HepG2 (cell line): ENCODE data around the gene ALX3. TPM values are rescaled to one million over a fixed set of nuclear protein-coding genes. Genes with fewer than 3 reads are reported as not detected.

Experiments used
- CBFB ChIP-seq: sonication (generic); formaldehyde crosslinking; IDR thresholded peaks from 2 replicates; pipeline ENCODE4 v1.4.0; 2020; ENCODE audit warnings: missing genetic modification reagents
- CCAR2 ChIP-seq: fragments of 200-400 bp; formaldehyde crosslinking; optimal IDR thresholded peaks from 2 replicates; pipeline ENCODE3; 2018; ENCODE audit warnings: low read depth, mild to moderate bottlenecking, low read length, moderate library complexity
- EED ChIP-seq: sonication (generic); formaldehyde crosslinking; IDR thresholded peaks from 2 replicates; pipeline ENCODE4 v1.5.0; 2020; ENCODE audit warnings: mild to moderate bottlenecking, missing genetic modification reagents
- FOXJ3 ChIP-seq: sonication (generic); formaldehyde crosslinking; IDR thresholded peaks from 2 replicates; pipeline ENCODE4 v1.4.0; 2020; ENCODE audit warnings: missing genetic modification reagents, mild to moderate bottlenecking, borderline replicate concordance
- HDAC1 ChIP-seq: sonication (generic); formaldehyde crosslinking; IDR thresholded peaks from 2 replicates; pipeline ENCODE4 v1.5.1; 2020; ENCODE audit warnings: mild to moderate bottlenecking, missing genetic modification reagents
- HIC2 ChIP-seq: sonication (generic); formaldehyde crosslinking; IDR thresholded peaks from 2 replicates; pipeline ENCODE4 v1.9.0; 2022; ENCODE audit warnings: low read depth, missing genetic modification reagents
- KLF6 ChIP-seq: IDR thresholded peaks from 2 replicates; pipeline ENCODE4 v1.8.0; 2016; ENCODE audit warnings: missing biosample characterization, missing genetic modification reagents
- ONECUT2 ChIP-seq: sonication (generic); formaldehyde crosslinking; IDR thresholded peaks from 2 replicates; pipeline ENCODE4 v1.4.0; 2020; ENCODE audit warnings: missing genetic modification reagents
- STAG1 ChIP-seq: sonication (generic); formaldehyde crosslinking; IDR thresholded peaks from 2 replicates; pipeline ENCODE4 v1.4.0; 2020; ENCODE audit warnings: missing genetic modification reagents
- ZKSCAN5 ChIP-seq: sonication (generic); formaldehyde crosslinking; IDR thresholded peaks from 2 replicates; pipeline ENCODE4 v1.5.1; 2020; ENCODE audit warnings: mild to moderate bottlenecking, missing genetic modification reagents
- ZNF350 ChIP-seq: sonication (generic); formaldehyde crosslinking; IDR thresholded peaks from 2 replicates; pipeline ENCODE4 v1.4.0; 2020; ENCODE audit warnings: mild to moderate bottlenecking, low read depth, missing genetic modification reagents, borderline replicate concordance
- ZNF761 ChIP-seq: sonication (generic); formaldehyde crosslinking; conservative IDR thresholded peaks from 2 replicates; pipeline ENCODE4 v1.4.0; 2020; ENCODE audit warnings: mild to moderate bottlenecking, missing genetic modification reagents
- ZNF776 ChIP-seq: sonication (generic); formaldehyde crosslinking; IDR thresholded peaks from 2 replicates; pipeline ENCODE4 v1.4.0; 2020; ENCODE audit warnings: mild to moderate bottlenecking, missing genetic modification reagents
- ZNF839 ChIP-seq: sonication (generic); formaldehyde crosslinking; IDR thresholded peaks from 2 replicates; pipeline ENCODE4 v1.4.0; 2020; ENCODE audit warnings: missing genetic modification reagents, mild to moderate bottlenecking, borderline replicate concordance
- ZSCAN25 ChIP-seq: sonication (generic); formaldehyde crosslinking; IDR thresholded peaks from 2 replicates; pipeline ENCODE4 v1.8.0; 2022; ENCODE audit warnings: mild to moderate bottlenecking, missing genetic modification reagents
- polyA plus RNA-seq, 8 experiments: library from polyadenylated mRNA; depleted of rRNA in 3 of 8; stranded (reverse) in 7 of 8; unstranded in 1 of 8; fragments of >200 nt; fragmentation: Illumina TruSeq in 4 of 8; extraction: Trizol in 4 of 8; gene quantifications; 2 replicates each; pipeline versions ENCODE4 v1.2.1 to v1.2.3, GENCODE V29; 2011 to 2016; ENCODE audit warnings: low read depth in 4 of 8, missing spikeins in 1 of 8, mixed read lengths in 1 of 8; ENCODE audit not compliant: insufficient read depth in 1 of 8
- total RNA-seq, 5 experiments: library from RNA; depleted of rRNA; stranded (reverse); fragments of >200 nt; fragmentation: Illumina TruSeq; extraction: Trizol; gene quantifications; 2 replicates each; pipeline ENCODE4 v1.2.3, GENCODE V29; 2016; ENCODE audit warnings: low read depth in 1 of 5
- TF ChIP-seq, protein P1 (sequence below): sonication (generic); formaldehyde crosslinking; IDR thresholded peaks from 2 replicates; pipeline ENCODE4 v1.8.1; 2023; ENCODE audit warnings: missing genetic modification reagents, inconsistent platforms, borderline replicate concordance
- TF ChIP-seq, protein P2 (sequence below): sonication (generic); formaldehyde crosslinking; IDR thresholded peaks from 2 replicates; pipeline ENCODE4 v1.9.0; 2021; ENCODE audit warnings: mild to moderate bottlenecking, missing genetic modification reagents
- TF ChIP-seq, protein P3 (sequence below): sonication (generic); formaldehyde crosslinking; conservative IDR thresholded peaks from 2 replicates; pipeline ENCODE4 v1.8.0; 2022; ENCODE audit warnings: mild to moderate bottlenecking, moderate library complexity, missing genetic modification reagents

ALX3 gene
- total and polyA plus RNA-seq, 2 of the 13 experiments (the other 11 are each of a cell fraction or from before 2014, with no cell fraction given) = not detected

DNA sequence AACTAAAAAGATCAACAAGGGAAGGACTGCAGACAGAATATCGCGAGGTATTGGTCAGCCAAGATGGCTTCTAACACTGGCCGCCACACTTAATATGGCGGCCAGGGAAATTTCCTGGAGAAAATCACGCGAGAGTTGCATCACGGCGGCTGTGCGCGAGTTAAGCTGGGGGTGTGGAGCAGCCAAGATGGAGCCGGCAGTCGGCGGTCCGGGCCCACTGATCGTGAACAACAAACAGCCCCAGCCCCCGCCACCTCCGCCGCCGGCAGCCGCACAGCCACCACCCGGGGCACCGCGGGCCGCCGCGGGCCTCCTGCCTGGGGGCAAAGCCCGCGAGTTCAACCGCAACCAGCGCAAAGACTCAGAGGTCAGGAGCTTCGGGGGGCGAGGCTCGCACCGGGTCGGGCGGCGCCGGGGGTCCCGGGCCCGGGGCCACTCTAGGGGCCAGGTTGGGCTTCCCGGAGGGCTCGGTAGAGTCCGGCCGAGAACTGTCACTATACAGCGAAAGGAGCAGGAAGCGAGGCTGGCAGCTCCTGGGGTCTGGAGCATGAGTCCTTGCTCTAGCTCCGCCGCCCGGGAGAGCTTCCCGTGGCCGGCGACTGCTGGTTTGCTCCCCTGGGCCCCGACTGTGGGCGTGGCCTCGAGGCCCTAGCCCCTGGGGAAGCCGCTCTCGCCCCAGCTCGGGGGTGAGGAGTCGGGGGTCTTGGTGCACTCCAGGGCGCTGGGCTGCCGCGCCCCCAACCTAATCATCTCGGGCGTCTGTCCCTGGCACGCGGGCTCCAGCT lies 35.8 kb downstream of the ALX3 start, which contains the start of gene STRIP1 (continued):
- no peak for TF ChIP-seq ZKSCAN5
- TF ChIP-seq, protein P1, sequence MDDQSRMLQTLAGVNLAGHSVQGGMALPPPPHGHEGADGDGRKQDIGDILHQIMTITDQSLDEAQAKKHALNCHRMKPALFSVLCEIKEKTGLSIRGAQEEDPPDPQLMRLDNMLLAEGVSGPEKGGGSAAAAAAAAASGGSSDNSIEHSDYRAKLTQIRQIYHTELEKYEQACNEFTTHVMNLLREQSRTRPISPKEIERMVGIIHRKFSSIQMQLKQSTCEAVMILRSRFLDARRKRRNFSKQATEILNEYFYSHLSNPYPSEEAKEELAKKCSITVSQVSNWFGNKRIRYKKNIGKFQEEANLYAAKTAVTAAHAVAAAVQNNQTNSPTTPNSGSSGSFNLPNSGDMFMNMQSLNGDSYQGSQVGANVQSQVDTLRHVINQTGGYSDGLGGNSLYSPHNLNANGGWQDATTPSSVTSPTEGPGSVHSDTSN (CRISPR knock-in tag) = no peak; the same call in 1 of the 2 replicates
- TF ChIP-seq ONECUT2 = no peak
- TF ChIP-seq ZNF761 (CRISPR knock-in tag) = no peak
- no peak; the same call in 1 of the 2 replicates for TF ChIP-seq ZNF350 (CRISPR knock-in tag)
- TF ChIP-seq HIC2 (CRISPR knock-in tag) = no peak
- no peak for TF ChIP-seq CBFB (CRISPR knock-in tag)
- TF ChIP-seq, protein P2, sequence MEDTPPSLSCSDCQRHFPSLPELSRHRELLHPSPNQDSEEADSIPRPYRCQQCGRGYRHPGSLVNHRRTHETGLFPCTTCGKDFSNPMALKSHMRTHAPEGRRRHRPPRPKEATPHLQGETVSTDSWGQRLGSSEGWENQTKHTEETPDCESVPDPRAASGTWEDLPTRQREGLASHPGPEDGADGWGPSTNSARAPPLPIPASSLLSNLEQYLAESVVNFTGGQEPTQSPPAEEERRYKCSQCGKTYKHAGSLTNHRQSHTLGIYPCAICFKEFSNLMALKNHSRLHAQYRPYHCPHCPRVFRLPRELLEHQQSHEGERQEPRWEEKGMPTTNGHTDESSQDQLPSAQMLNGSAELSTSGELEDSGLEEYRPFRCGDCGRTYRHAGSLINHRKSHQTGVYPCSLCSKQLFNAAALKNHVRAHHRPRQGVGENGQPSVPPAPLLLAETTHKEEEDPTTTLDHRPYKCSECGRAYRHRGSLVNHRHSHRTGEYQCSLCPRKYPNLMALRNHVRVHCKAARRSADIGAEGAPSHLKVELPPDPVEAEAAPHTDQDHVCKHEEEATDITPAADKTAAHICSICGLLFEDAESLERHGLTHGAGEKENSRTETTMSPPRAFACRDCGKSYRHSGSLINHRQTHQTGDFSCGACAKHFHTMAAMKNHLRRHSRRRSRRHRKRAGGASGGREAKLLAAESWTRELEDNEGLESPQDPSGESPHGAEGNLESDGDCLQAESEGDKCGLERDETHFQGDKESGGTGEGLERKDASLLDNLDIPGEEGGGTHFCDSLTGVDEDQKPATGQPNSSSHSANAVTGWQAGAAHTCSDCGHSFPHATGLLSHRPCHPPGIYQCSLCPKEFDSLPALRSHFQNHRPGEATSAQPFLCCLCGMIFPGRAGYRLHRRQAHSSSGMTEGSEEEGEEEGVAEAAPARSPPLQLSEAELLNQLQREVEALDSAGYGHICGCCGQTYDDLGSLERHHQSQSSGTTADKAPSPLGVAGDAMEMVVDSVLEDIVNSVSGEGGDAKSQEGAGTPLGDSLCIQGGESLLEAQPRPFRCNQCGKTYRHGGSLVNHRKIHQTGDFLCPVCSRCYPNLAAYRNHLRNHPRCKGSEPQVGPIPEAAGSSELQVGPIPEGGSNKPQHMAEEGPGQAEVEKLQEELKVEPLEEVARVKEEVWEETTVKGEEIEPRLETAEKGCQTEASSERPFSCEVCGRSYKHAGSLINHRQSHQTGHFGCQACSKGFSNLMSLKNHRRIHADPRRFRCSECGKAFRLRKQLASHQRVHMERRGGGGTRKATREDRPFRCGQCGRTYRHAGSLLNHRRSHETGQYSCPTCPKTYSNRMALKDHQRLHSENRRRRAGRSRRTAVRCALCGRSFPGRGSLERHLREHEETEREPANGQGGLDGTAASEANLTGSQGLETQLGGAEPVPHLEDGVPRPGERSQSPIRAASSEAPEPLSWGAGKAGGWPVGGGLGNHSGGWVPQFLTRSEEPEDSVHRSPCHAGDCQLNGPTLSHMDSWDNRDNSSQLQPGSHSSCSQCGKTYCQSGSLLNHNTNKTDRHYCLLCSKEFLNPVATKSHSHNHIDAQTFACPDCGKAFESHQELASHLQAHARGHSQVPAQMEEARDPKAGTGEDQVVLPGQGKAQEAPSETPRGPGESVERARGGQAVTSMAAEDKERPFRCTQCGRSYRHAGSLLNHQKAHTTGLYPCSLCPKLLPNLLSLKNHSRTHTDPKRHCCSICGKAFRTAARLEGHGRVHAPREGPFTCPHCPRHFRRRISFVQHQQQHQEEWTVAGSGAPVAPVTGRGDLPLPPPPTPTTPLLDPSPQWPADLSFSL = no peak
- TF ChIP-seq, protein P3, sequence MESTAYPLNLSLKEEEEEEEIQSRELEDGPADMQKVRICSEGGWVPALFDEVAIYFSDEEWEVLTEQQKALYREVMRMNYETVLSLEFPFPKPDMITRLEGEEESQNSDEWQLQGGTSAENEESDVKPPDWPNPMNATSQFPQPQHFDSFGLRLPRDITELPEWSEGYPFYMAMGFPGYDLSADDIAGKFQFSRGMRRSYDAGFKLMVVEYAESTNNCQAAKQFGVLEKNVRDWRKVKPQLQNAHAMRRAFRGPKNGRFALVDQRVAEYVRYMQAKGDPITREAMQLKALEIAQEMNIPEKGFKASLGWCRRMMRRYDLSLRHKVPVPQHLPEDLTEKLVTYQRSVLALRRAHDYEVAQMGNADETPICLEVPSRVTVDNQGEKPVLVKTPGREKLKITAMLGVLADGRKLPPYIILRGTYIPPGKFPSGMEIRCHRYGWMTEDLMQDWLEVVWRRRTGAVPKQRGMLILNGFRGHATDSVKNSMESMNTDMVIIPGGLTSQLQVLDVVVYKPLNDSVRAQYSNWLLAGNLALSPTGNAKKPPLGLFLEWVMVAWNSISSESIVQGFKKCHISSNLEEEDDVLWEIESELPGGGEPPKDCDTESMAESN (CRISPR knock-in tag) = no peak
- no peak for TF ChIP-seq EED (CRISPR knock-in tag)
- no peak for TF ChIP-seq STAG1 (CRISPR knock-in tag)
- no peak for TF ChIP-seq ZNF839 (CRISPR knock-in tag)
- peak; percentile 54; the same call in 1 of the 2 replicates for TF ChIP-seq FOXJ3 (CRISPR knock-in tag)
- TF ChIP-seq KLF6 (CRISPR knock-in tag) = no peak
- TF ChIP-seq HDAC1 (CRISPR knock-in tag) = peak; percentile 59; the same call in 1 of the 2 replicates
- TF ChIP-seq CCAR2 = no peak
- peak; percentile 56; the same call in 1 of the 2 replicates for TF ChIP-seq ZNF776
- TF ChIP-seq ZSCAN25 = no peak; the same call in 1 of the 2 replicates
